OCI-LY3 (cell line): ENCODE data around the gene BCOR.

Experiments
- EZH2phosphoT487 ChIP-seq: fragments of 200-600 bp; shearing (Covaris generic); IDR thresholded peaks from 2 replicates; pipeline ENCODE4 v1.6.1; 2018; ENCODE audit warnings: antibody characterized with exemption, mixed run types, low read depth
- TF ChIP-seq, protein P1 (sequence below): fragments of 200-600, 300-600 bp; sonication (generic); IDR thresholded peaks from 2 replicates; pipeline ENCODE4 v1.5.1; 2014; ENCODE audit warnings: antibody characterized with exemption, low read length, low read depth

- TF ChIP-seq, protein P1, sequence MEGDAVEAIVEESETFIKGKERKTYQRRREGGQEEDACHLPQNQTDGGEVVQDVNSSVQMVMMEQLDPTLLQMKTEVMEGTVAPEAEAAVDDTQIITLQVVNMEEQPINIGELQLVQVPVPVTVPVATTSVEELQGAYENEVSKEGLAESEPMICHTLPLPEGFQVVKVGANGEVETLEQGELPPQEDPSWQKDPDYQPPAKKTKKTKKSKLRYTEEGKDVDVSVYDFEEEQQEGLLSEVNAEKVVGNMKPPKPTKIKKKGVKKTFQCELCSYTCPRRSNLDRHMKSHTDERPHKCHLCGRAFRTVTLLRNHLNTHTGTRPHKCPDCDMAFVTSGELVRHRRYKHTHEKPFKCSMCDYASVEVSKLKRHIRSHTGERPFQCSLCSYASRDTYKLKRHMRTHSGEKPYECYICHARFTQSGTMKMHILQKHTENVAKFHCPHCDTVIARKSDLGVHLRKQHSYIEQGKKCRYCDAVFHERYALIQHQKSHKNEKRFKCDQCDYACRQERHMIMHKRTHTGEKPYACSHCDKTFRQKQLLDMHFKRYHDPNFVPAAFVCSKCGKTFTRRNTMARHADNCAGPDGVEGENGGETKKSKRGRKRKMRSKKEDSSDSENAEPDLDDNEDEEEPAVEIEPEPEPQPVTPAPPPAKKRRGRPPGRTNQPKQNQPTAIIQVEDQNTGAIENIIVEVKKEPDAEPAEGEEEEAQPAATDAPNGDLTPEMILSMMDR = no peak
- no peak for TF ChIP-seq EZH2phosphoT487
Measured at GRCh38 chrX:40143987-40144386, 46.2 kb upstream of the BCOR start.
